Smooth muscle cell (in vitro differentiated cells): ENCODE data around the gene CDK14. TPM values are rescaled to one million over a fixed set of nuclear protein-coding genes. Genes with fewer than 3 reads are reported as not detected.

Experiments used
- DNase-seq: peaks from one replicate; lab custom pipeline; 2025; ENCODE audit not compliant: unreplicated experiment; lab: John Stamatoyannopoulos, UW
- H2AFZ ChIP-seq: fragments of 200-600 bp; sonication (generic); 2 replicates; pipeline ENCODE4 v1.6.0; 2016; ENCODE audit warnings: antibody characterized with exemption, low read depth, mild to moderate bottlenecking
- H3F3A ChIP-seq: fragments of 200-600 bp; sonication (generic); 2 replicates; pipeline ENCODE4 v1.6.0; 2017; ENCODE audit warnings: antibody characterized with exemption, low read depth
- H3K27ac ChIP-seq: fragments of 200-600 bp; sonication (generic); 2 replicates; pipeline ENCODE4 v1.5.1; 2016; ENCODE audit warnings: low read depth, mild to moderate bottlenecking
- H3K27me3 ChIP-seq: fragments of 200-600 bp; sonication (generic); 2 replicates; pipeline ENCODE4 v1.6.1; 2016; ENCODE audit warnings: low read depth, mild to moderate bottlenecking
- H3K36me3 ChIP-seq: fragments of 200-600 bp; sonication (generic); 2 replicates; pipeline ENCODE4 v1.5.1; 2016; ENCODE audit warnings: low read depth
- H3K4me1 ChIP-seq: fragments of 200-600 bp; sonication (generic); 2 replicates; pipeline ENCODE4 v1.5.1; 2016; ENCODE audit warnings: low read depth
- H3K4me2 ChIP-seq: fragments of 200-600 bp; sonication (generic); 2 replicates; pipeline ENCODE4 v1.6.0; 2016; ENCODE audit warnings: mild to moderate bottlenecking
- H3K4me3 ChIP-seq: fragments of 200-600 bp; sonication (generic); 2 replicates; pipeline ENCODE4 v1.5.1; 2016; ENCODE audit warnings: mild to moderate bottlenecking
- H3K79me2 ChIP-seq: fragments of 200-600 bp; sonication (generic); 2 replicates; pipeline ENCODE4 v1.6.0; 2016; ENCODE audit warnings: low read depth, mild to moderate bottlenecking
- H3K9ac ChIP-seq: fragments of 200-600 bp; sonication (generic); 2 replicates; pipeline ENCODE4 v1.6.0; 2016; ENCODE audit warnings: low read depth
- H3K9me3 ChIP-seq: fragments of 200-600 bp; sonication (generic); replicated peaks from 2 replicates; pipeline ENCODE4 v1.5.1; 2016; ENCODE audit warnings: low read depth
- H4K20me1 ChIP-seq: fragments of 200-600 bp; sonication (generic); 2 replicates; pipeline ENCODE4 v1.6.0; 2016; ENCODE audit warnings: low read depth
- WGBS: methylation state at CpG from one replicate; pipeline ENCODE4 v1.1.7; 2016; ENCODE audit warnings: low lambda C conversion rate; 5-methylcytosine and 5-hydroxymethylcytosine counted together
- polyA plus RNA-seq: library from polyadenylated mRNA; unstranded; fragments of >200 nt; fragmentation: Nextera tagmentation; extraction: Ambion mirVana; gene quantifications from 2 replicates; pipeline ENCODE4 v1.2.1, GENCODE V29; 2016
- total RNA-seq: library from RNA; depleted of rRNA; stranded (reverse); fragments of >200 nt; gene quantifications from 2 replicates; pipeline ENCODE4 v1.2.3, GENCODE V29; 2014
- TF ChIP-seq, protein P1 (sequence below): fragments of 200-600 bp; sonication (generic); IDR thresholded peaks from 2 replicates; pipeline ENCODE4 v1.5.1; 2017; ENCODE audit warnings: borderline replicate concordance, mild to moderate bottlenecking, antibody characterized with exemption; ENCODE audit not compliant: insufficient read depth, poor library complexity, severe bottlenecking

Gene CDK14
- total and polyA plus RNA-seq, 2 experiments from 2014 or later, result 4.1 to 5.3 TPM

DNA sequence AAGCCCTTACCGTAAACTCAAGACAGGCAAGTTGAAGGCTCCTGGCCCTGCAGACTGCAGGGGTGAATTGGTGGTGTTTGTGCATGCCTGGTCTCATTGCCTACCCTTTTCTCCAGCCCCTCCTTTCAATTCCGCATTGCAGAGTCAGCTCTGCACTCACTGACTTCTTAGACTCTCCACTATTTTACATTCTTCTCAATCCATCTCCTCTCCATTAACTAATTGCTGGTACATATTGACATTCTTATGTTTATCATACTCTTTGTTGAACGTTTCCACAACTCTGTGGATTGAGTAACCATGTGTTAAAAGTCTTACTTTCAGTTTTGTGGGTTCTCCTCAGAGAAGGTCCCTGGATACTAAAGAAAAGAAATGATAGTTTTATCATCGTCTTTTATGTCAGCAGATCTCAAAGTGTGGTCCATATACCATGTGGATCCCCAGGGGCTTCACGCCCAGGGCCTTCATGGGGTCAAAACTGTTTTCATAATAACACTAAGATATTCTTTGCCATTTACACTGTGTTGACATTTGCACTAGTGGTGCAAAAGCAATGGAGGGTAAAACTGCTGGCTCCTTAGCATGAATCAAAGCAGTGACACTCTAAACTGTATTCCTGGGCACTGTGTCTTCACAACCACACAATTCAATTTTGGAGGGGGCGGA lies 532.7 kb downstream of the CDK14 start:
- Histone ChIP-seq H3K4me1 (peaks cover 36% of the 10 kb centered on the region), H3K79me2 (no peaks in the 10 kb centered on the region), H4K20me1 (no peaks in the 10 kb centered on the region), H3K9me3 (no peaks in the 10 kb centered on the region), H3K4me3 (no peak overlapping the region), H3K9ac (no peak overlapping the region), H3K36me3 (no peaks in the 10 kb centered on the region), H3K4me2 (peak overlapping the region; percentile 78), H3K27ac (peak overlapping the region; percentile 64), H2AFZ (no peak overlapping the region), H3F3A (peaks cover 8% of the 10 kb centered on the region), H3K27me3 (no peaks in the 10 kb centered on the region)
- no peak for DNase-seq
- 59% methylated on average over 6 of the region's 6 CpGs for WGBS
- TF ChIP-seq, protein P1, sequence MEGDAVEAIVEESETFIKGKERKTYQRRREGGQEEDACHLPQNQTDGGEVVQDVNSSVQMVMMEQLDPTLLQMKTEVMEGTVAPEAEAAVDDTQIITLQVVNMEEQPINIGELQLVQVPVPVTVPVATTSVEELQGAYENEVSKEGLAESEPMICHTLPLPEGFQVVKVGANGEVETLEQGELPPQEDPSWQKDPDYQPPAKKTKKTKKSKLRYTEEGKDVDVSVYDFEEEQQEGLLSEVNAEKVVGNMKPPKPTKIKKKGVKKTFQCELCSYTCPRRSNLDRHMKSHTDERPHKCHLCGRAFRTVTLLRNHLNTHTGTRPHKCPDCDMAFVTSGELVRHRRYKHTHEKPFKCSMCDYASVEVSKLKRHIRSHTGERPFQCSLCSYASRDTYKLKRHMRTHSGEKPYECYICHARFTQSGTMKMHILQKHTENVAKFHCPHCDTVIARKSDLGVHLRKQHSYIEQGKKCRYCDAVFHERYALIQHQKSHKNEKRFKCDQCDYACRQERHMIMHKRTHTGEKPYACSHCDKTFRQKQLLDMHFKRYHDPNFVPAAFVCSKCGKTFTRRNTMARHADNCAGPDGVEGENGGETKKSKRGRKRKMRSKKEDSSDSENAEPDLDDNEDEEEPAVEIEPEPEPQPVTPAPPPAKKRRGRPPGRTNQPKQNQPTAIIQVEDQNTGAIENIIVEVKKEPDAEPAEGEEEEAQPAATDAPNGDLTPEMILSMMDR, result no peak

- Histone ChIP-seq H2AFZ (no peak overlapping the region), H4K20me1 (no peaks in the 10 kb centered on the region), H3F3A (no peaks in the 10 kb centered on the region), H3K9ac (no peak overlapping the region), H3K27ac (no peak overlapping the region), H3K79me2 (no peaks in the 10 kb centered on the region), H3K4me1 (peaks cover 44% of the 10 kb centered on the region), H3K27me3 (no peaks in the 10 kb centered on the region), H3K4me3 (no peak overlapping the region), H3K36me3 (no peaks in the 10 kb centered on the region), H3K4me2 (no peak overlapping the region), H3K9me3 (no peaks in the 10 kb centered on the region)
- DNase-seq, result no peak
- TF ChIP-seq, protein P1, result no peak
- 78% methylated on average over 3 of the region's 3 CpGs for WGBS
Measured at GRCh38 chr7:91135300-91135699, 539.2 kb downstream of the CDK14 start.

DNA sequence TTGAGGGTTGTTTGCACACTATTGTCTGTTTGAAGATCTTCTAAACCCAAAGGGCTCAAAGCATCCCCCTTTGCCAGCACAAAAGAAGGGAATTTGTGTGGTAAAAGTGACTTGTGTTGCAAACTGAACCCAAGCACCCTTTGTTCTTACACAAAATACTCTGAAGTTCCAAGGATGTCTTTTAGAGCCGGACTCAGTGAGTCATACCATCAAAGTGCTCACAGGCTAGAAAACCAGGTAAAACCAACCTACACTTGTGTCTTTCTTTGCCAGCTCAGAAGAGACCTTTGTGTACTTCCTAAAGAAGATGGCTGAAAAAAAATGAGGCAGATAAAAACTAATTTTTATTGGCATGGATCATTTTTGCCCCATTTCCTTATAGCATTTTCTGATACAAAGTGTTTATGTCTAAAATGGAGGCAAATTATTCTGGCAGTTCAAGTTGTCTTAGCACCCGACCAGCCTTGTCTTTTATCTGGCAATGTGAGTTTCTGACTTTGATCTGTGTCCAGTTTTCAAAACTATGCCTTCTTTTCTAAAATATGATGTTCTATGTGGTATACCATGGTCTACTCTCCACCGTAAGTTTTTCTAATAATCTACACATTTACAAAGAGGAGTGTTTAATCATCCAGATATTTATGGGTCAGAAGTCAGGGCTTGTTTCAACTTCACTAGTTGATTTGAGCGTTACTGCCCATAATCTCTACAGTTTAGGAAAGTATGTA lies 539.7 kb downstream of the CDK14 start:
- H3K9me3 ChIP-seq, result no peaks in the 10 kb centered on the region
- H2AFZ ChIP-seq, result no peak overlapping the region
- peaks cover 46% of the 10 kb centered on the region for H3K4me1 ChIP-seq
- H4K20me1 ChIP-seq, result no peaks in the 10 kb centered on the region
- H3K36me3 ChIP-seq, result no peaks in the 10 kb centered on the region
- WGBS, result 36% methylated on average over 4 of the region's 4 CpGs
- no peaks in the 10 kb centered on the region for H3K27me3 ChIP-seq
- no peak overlapping the region for H3K4me3 ChIP-seq
- H3F3A ChIP-seq, result no peaks in the 10 kb centered on the region
- DNase-seq, result no peak
- H3K9ac ChIP-seq, result no peak overlapping the region
- H3K27ac ChIP-seq, result no peak overlapping the region
- TF ChIP-seq, protein P1, result no peak
- no peaks in the 10 kb centered on the region for H3K79me2 ChIP-seq
- no peak overlapping the region for H3K4me2 ChIP-seq
